Measurements from ENCODE around the gene NNMT. TPM values are rescaled to one million over a fixed set of nuclear protein-coding genes. Genes with fewer than 3 reads are reported as not detected.

NNMT gene
- total and polyA plus RNA-seq, 2 donors (not counting 1 experiment from before 2014, with no cell fraction given), result not detected

DNA sequence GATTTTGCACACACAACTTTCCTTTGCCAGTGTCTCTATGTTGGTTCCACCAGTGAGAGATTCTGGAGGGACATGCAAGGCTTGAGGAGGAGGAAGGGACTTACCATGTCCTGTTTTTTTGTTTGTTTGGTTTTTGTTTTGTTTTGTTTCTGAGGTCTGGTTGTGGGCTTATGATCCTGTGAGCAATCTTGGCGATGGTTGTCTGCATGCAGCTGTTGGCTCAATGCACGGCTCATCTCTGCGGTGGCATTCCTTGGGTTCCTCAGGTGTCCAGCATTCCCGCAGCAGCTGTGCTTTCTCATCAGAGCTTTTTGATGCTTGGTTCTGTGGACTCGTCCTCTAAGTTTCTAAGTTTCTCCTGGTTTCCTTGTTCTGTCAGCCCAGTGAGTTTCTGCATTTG is 4.8 kb upstream of the NNMT start:
- Histone ChIP-seq H3K9me3 (ENCODE audit: control extremely low read depth in 1 of 3, control insufficient read depth in 2 of 3, insufficient read depth in 1 of 3, low read length in 2 of 3) (no peaks in the 10 kb centered on the region), H3K36me3 (replicated peaks in 1 of 2; ENCODE audit: control extremely low read depth in 1 of 2, control insufficient read depth in 1 of 2, extremely low read depth in 1 of 2, insufficient read depth in 2 of 2, low read length in 1 of 2) (no peaks in the 10 kb centered on the region), H3K4me2 (replicated peaks; ENCODE audit: low read depth, low read length, poor library complexity, severe bottlenecking) (no peak overlapping the region), H3K9ac (ENCODE audit: low read length) (no peak overlapping the region), H3K79me2 (ENCODE audit: control insufficient read depth, insufficient read depth, low read length) (no peaks in the 10 kb centered on the region), H3K27me3 (replicated peaks in 1 of 4; ENCODE audit: control extremely low read depth in 1 of 4, control insufficient read depth in 3 of 4, insufficient read depth in 4 of 4, low read length in 3 of 4) (no peaks in the 10 kb centered on the region), H2AFZ (ENCODE audit: insufficient read depth, low read depth, low read length, poor library complexity, severe bottlenecking) (no peak overlapping the region), H3K27ac (ENCODE audit: low read length in 2 of 2) (no peak overlapping the region), H3K4me3 (ENCODE audit: control extremely low read depth in 1 of 5, extremely low read depth in 1 of 5, insufficient read depth in 1 of 5, low read depth in 2 of 5, low read length in 4 of 5) (no peak overlapping the region), H3K4me1 (ENCODE audit: control insufficient read depth in 2 of 2, insufficient read depth in 2 of 2, low read length in 2 of 2) (no peaks in the 10 kb centered on the region), H4K20me1 (ENCODE audit: control insufficient read depth, insufficient read depth, low read length, poor library complexity, severe bottlenecking) (no peaks in the 10 kb centered on the region)
- Mint-ChIP-seq H3K27me3 (peaks cover 34% of the 10 kb centered on the region), H3K4me3 (no peak overlapping the region), H3K27ac (no peak overlapping the region), H3K9me3 (ENCODE audit: insufficient read depth) (no peaks in the 10 kb centered on the region), H3K4me1 (no peaks in the 10 kb centered on the region)
- TF ChIP-seq CTCF (IDR thresholded peaks at IDR 0.05) (no peak), EZH2 (IDR thresholded peaks at IDR 0.05; ENCODE audit: borderline replicate concordance, insufficient read depth, low read depth, low read length, poor library complexity, severe bottlenecking) (no peak)
- WGBS (ENCODE audit: insufficient coverage), result 95% methylated on average over 5 of the region's 5 CpGs
- POLR2A ChIA-PET, result interaction anchor here (0.5 kb wide), 1 partner anchor 58 kb away, joined by 3 read pairs; no protein-coding TSS in a partner anchor
- no peak for ATAC-seq (ENCODE audit: low read depth)
- DNase-seq, result no peak
- intact Hi-C loops (cut with micrococcal nuclease), result no loop called here
- CTCF ChIA-PET, result no interaction called here

DNA sequence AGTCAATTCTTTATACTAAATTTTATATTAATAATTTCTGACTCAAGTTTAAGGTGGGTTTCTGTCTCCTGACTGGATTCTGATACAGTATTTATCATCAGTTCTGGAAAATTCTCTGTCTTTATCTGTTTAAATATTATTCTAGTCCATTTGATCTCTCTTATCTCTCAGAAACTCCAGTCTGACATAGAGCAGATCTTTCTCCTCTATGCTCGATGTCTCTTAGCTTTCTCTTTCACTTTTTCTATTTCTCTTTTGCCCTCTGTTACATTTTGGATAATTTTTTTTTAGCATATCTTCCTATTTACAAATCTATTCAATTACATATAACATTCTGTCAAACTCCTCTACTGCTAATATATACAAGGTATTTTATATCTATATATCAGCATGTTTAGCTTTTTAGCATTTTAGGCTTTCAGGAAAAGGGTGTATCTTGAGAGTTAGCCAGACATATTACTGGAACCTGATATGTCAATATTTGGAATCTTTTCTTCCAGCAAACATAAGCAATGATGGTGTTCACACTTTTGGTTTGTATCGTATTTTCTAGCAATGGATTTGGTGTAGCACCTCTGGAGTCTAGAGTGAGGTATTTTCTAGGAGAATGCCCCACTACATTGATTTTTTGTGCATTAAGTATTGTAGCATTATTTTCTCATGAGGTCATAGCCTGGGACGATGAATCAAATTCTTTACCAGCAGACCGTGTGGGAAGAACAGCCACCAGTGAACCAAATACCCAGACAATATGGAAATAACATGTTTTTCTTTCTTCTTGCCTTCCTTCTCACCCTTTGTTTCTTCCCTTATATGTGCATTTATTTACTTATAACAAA is 4.1 kb upstream of the NNMT start:
- Histone ChIP-seq H3K4me2 (replicated peaks; ENCODE audit: low read depth, low read length, poor library complexity, severe bottlenecking) (no peak overlapping the region), H3K4me1 (ENCODE audit: control insufficient read depth in 2 of 2, insufficient read depth in 2 of 2, low read length in 2 of 2) (no peaks in the 10 kb centered on the region), H4K20me1 (ENCODE audit: control insufficient read depth, insufficient read depth, low read length, poor library complexity, severe bottlenecking) (no peaks in the 10 kb centered on the region), H3K9me3 (ENCODE audit: control extremely low read depth in 1 of 3, control insufficient read depth in 2 of 3, insufficient read depth in 1 of 3, low read length in 2 of 3) (no peaks in the 10 kb centered on the region), H3K27ac (ENCODE audit: low read length in 2 of 2) (no peak overlapping the region), H3K79me2 (ENCODE audit: control insufficient read depth, insufficient read depth, low read length) (no peaks in the 10 kb centered on the region), H2AFZ (ENCODE audit: insufficient read depth, low read depth, low read length, poor library complexity, severe bottlenecking) (no peak overlapping the region), H3K4me3 (ENCODE audit: control extremely low read depth in 1 of 5, extremely low read depth in 1 of 5, insufficient read depth in 1 of 5, low read depth in 2 of 5, low read length in 4 of 5) (no peak overlapping the region), H3K9ac (ENCODE audit: low read length) (no peak overlapping the region), H3K36me3 (replicated peaks in 1 of 2; ENCODE audit: control extremely low read depth in 1 of 2, control insufficient read depth in 1 of 2, extremely low read depth in 1 of 2, insufficient read depth in 2 of 2, low read length in 1 of 2) (no peaks in the 10 kb centered on the region), H3K27me3 (replicated peaks in 1 of 4; ENCODE audit: control extremely low read depth in 1 of 4, control insufficient read depth in 3 of 4, insufficient read depth in 4 of 4, low read length in 3 of 4) (no peaks in the 10 kb centered on the region)
- no peak overlapping the region for H3K4me3 Mint-ChIP-seq
- H3K4me1 Mint-ChIP-seq, result no peaks in the 10 kb centered on the region
- intact Hi-C loops (cut with micrococcal nuclease), result no loop called here
- no peak for DNase-seq
- no peaks in the 10 kb centered on the region for H3K9me3 Mint-ChIP-seq (ENCODE audit: insufficient read depth)
- H3K27me3 Mint-ChIP-seq, result peaks cover 34% of the 10 kb centered on the region
- TF ChIP-seq EZH2 (IDR thresholded peaks at IDR 0.05; ENCODE audit: borderline replicate concordance, insufficient read depth, low read depth, low read length, poor library complexity, severe bottlenecking) (no peak), CTCF (IDR thresholded peaks at IDR 0.05) (no peak)
- WGBS (ENCODE audit: insufficient coverage), result no CpG with 5 or more reads among the region's 4 CpGs
- ChIA-PET CTCF (no interaction called here), POLR2A (no interaction called here)
- ATAC-seq (ENCODE audit: low read depth), result no peak
- no peak overlapping the region for H3K27ac Mint-ChIP-seq

Data from B cell (primary cell).